ENCODE measurements around the gene MRGPRE. TPM values are rescaled to one million over a fixed set of nuclear protein-coding genes. Genes with fewer than 3 reads are reported as not detected.

Gene MRGPRE
- total and polyA plus RNA-seq, 4 donors, result 0.33 to 6.6 (median 1.4) TPM

DNA sequence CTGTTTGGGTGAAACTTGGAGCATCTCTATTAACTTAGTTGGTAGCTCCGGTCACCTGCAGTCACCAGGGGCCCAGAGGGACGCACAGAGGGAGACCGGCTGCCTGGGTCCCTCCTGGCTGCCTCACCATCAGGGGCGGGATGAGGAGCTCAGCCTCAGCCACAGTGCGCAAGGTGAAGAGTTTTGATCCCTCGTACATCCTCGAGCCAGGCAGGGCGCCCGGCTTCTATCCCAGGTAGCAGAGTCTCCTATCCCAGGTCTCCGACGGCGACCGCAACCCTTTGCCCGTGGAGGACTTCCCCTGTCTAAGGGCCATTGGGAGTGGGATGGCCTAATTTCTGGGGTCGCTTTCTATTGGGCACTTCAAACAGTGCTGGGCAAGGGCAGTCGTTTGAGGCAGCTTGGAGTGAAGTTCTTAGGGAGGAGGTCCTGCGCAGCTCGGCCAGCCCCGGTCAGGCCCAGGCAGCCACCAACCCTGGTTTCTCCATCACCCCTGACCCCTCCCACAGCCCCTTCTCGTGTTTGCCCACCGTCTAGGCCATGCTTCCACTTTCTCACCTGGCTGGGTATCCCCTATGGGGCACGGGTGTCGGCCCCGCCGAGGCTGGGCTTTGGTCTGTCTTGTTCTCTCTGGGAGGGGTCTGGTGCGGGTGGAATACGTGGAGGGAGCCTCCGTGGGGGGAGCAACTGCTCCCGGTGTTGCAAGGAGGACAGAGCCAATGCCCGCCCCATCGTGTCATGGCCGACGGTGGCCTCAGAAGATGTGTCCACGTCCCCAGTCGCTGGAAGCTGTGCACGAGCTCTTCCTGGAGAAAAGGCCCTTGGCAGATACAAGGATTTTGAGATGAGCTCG lies 10.0 kb downstream of the MRGPRE start:
- WGBS (ENCODE audit: insufficient coverage), result 88% methylated on average over 34 of the region's 37 CpGs
- no peak overlapping the region for H3K27ac ChIP-seq (ENCODE audit: low read depth, low read length)
- no peak overlapping the region for H3K4me3 ChIP-seq (ENCODE audit: low read depth, low read length)
- no peaks in the 10 kb centered on the region for H3K9me3 ChIP-seq (ENCODE audit: control insufficient read depth, insufficient read depth, low read length)
- DNase-seq (ENCODE audit: low read depth in 4 of 6, low spot score in 6 of 6), result no peak
- H3K36me3 ChIP-seq (ENCODE audit: control insufficient read depth, insufficient read depth, low read length), result peaks cover 11% of the 10 kb centered on the region
- H3K27me3 ChIP-seq (ENCODE audit: control insufficient read depth, insufficient read depth, low read length), result no peaks in the 10 kb centered on the region
- peaks cover 25% of the 10 kb centered on the region for H3K4me1 ChIP-seq (ENCODE audit: control insufficient read depth, insufficient read depth, low read length)

GRCh38 chr11:3221408-3222002 lies 10.7 kb downstream of the MRGPRE start:
- WGBS (ENCODE audit: insufficient coverage), result 58% methylated on average over 26 of the region's 27 CpGs
- H3K27me3 ChIP-seq (ENCODE audit: control insufficient read depth, insufficient read depth, low read length), result no peaks in the 10 kb centered on the region

GRCh38 chr11:3220521-3221407 lies 11.5 kb downstream of the MRGPRE start:
- 64% methylated on average over 18 of the region's 21 CpGs for WGBS (ENCODE audit: insufficient coverage)
- H3K4me3 ChIP-seq (ENCODE audit: low read depth, low read length), result no peak overlapping the region
- H3K27me3 ChIP-seq (ENCODE audit: control insufficient read depth, insufficient read depth, low read length), result no peaks in the 10 kb centered on the region
- peaks cover 4% of the 10 kb centered on the region for H3K36me3 ChIP-seq (ENCODE audit: control insufficient read depth, insufficient read depth, low read length)
- no peak for DNase-seq (ENCODE audit: low read depth in 4 of 6, low spot score in 6 of 6)
- H3K9me3 ChIP-seq (ENCODE audit: control insufficient read depth, insufficient read depth, low read length), result no peaks in the 10 kb centered on the region
- H3K4me1 ChIP-seq (ENCODE audit: control insufficient read depth, insufficient read depth, low read length), result peaks cover 26% of the 10 kb centered on the region
- no peak overlapping the region for H3K27ac ChIP-seq (ENCODE audit: low read depth, low read length)

More at GRCh38 chr11:3221408-3222002, 10.7 kb downstream of the MRGPRE start:
- no peak overlapping the region for H3K27ac ChIP-seq (ENCODE audit: low read depth, low read length)
- no peak for DNase-seq (ENCODE audit: low read depth in 4 of 6, low spot score in 6 of 6)
- peaks cover 27% of the 10 kb centered on the region for H3K4me1 ChIP-seq (ENCODE audit: control insufficient read depth, insufficient read depth, low read length)
- no peak overlapping the region for H3K4me3 ChIP-seq (ENCODE audit: low read depth, low read length)
- no peaks in the 10 kb centered on the region for H3K9me3 ChIP-seq (ENCODE audit: control insufficient read depth, insufficient read depth, low read length)
- peaks cover 6% of the 10 kb centered on the region for H3K36me3 ChIP-seq (ENCODE audit: control insufficient read depth, insufficient read depth, low read length)

- peaks cover 21% of the 10 kb centered on the region for H3K4me1 ChIP-seq (ENCODE audit: control insufficient read depth, insufficient read depth, low read length)
- H3K36me3 ChIP-seq (ENCODE audit: control insufficient read depth, insufficient read depth, low read length), result peaks cover under 1% of the 10 kb centered on the region
- H3K4me3 ChIP-seq (ENCODE audit: low read depth, low read length), result no peak overlapping the region
- no peak for DNase-seq (ENCODE audit: low read depth in 4 of 6, low spot score in 6 of 6)
- H3K9me3 ChIP-seq (ENCODE audit: control insufficient read depth, insufficient read depth, low read length), result no peaks in the 10 kb centered on the region
- H3K27ac ChIP-seq (ENCODE audit: low read depth, low read length), result no peak overlapping the region
- WGBS (ENCODE audit: insufficient coverage), result 89% methylated on average over 5 of the region's 11 CpGs
- peaks cover 2% of the 10 kb centered on the region for H3K27me3 ChIP-seq (ENCODE audit: control insufficient read depth, insufficient read depth, low read length)
Measured at GRCh38 chr11:3220101-3220500, 12.1 kb downstream of the MRGPRE start.

GRCh38 chr11:3219281-3219892 lies 12.8 kb downstream of the MRGPRE start:
- peaks cover 2% of the 10 kb centered on the region for H3K27me3 ChIP-seq (ENCODE audit: control insufficient read depth, insufficient read depth, low read length)
- no peak overlapping the region for H3K4me3 ChIP-seq (ENCODE audit: low read depth, low read length)
- H3K27ac ChIP-seq (ENCODE audit: low read depth, low read length), result no peak overlapping the region
- 67% methylated on average over 13 of the region's 14 CpGs for WGBS (ENCODE audit: insufficient coverage)
- H3K9me3 ChIP-seq (ENCODE audit: control insufficient read depth, insufficient read depth, low read length), result no peaks in the 10 kb centered on the region
- DNase-seq (ENCODE audit: low read depth in 4 of 6, low spot score in 6 of 6), result no peak
- peaks cover 15% of the 10 kb centered on the region for H3K4me1 ChIP-seq (ENCODE audit: control insufficient read depth, insufficient read depth, low read length)
- H3K36me3 ChIP-seq (ENCODE audit: control insufficient read depth, insufficient read depth, low read length), result no peaks in the 10 kb centered on the region

GRCh38 chr11:3218483-3219280 lies 13.5 kb downstream of the MRGPRE start, which contains the start of gene MRGPRG:
Gene MRGPRG (minus strand): TSS chr11:3218813. CDS start chr11:3218813, 0 bp downstream.
- Histone ChIP-seq H3K9me3 (ENCODE audit: control insufficient read depth, insufficient read depth, low read length) (no peaks in the 10 kb centered on the region), H3K4me3 (ENCODE audit: low read depth, low read length) (no peak within 1 kb of the TSS), H3K27ac (ENCODE audit: low read depth, low read length) (no peak within 1 kb of the TSS), H3K4me1 (ENCODE audit: control insufficient read depth, insufficient read depth, low read length) (peaks cover 11% of the 10 kb centered on the region), H3K36me3 (ENCODE audit: control insufficient read depth, insufficient read depth, low read length) (no peaks in the 10 kb centered on the region), H3K27me3 (ENCODE audit: control insufficient read depth, insufficient read depth, low read length) (peaks cover 2% of the 10 kb centered on the region)
- DNase-seq (ENCODE audit: low read depth in 4 of 6, low spot score in 6 of 6), result no peak
- WGBS (ENCODE audit: insufficient coverage), result 90% methylated on average over 34 of the region's 35 CpGs

- WGBS (ENCODE audit: insufficient coverage), result 90% methylated on average over 48 of the region's 49 CpGs
Measured at GRCh38 chr11:3217818-3218482, 14.3 kb downstream of the MRGPRE start.

GRCh38 chr11:3216027-3216525 lies 16.1 kb downstream of the MRGPRE start:
- H3K4me3 ChIP-seq (ENCODE audit: low read depth, low read length), result no peak overlapping the region
- no peak for DNase-seq (ENCODE audit: low read depth in 4 of 6, low spot score in 6 of 6)
- no peak overlapping the region for H3K27ac ChIP-seq (ENCODE audit: low read depth, low read length)
- H3K9me3 ChIP-seq (ENCODE audit: control insufficient read depth, insufficient read depth, low read length), result peaks cover 4% of the 10 kb centered on the region
- peaks cover 7% of the 10 kb centered on the region for H3K4me1 ChIP-seq (ENCODE audit: control insufficient read depth, insufficient read depth, low read length)
- H3K27me3 ChIP-seq (ENCODE audit: control insufficient read depth, insufficient read depth, low read length), result peaks cover 2% of the 10 kb centered on the region
- no peaks in the 10 kb centered on the region for H3K36me3 ChIP-seq (ENCODE audit: control insufficient read depth, insufficient read depth, low read length)
- 70% methylated on average over 8 of the region's 11 CpGs for WGBS (ENCODE audit: insufficient coverage)

More at GRCh38 chr11:3217818-3218482, 14.3 kb downstream of the MRGPRE start:
- H3K9me3 ChIP-seq (ENCODE audit: control insufficient read depth, insufficient read depth, low read length), result no peaks in the 10 kb centered on the region
- no peak for DNase-seq (ENCODE audit: low read depth in 4 of 6, low spot score in 6 of 6)
- no peaks in the 10 kb centered on the region for H3K36me3 ChIP-seq (ENCODE audit: control insufficient read depth, insufficient read depth, low read length)
- no peak overlapping the region for H3K4me3 ChIP-seq (ENCODE audit: low read depth, low read length)
- no peak overlapping the region for H3K27ac ChIP-seq (ENCODE audit: low read depth, low read length)
- H3K27me3 ChIP-seq (ENCODE audit: control insufficient read depth, insufficient read depth, low read length), result peaks cover 2% of the 10 kb centered on the region
- peaks cover 11% of the 10 kb centered on the region for H3K4me1 ChIP-seq (ENCODE audit: control insufficient read depth, insufficient read depth, low read length)
